Measurements from ENCODE around the gene OPA1.

- TF ChIP-seq POLR2A (IDR thresholded peaks at IDR 0.05; ENCODE audit: borderline replicate concordance, extremely low read depth, insufficient read depth, insufficient read length) (no peak), CTCF (IDR thresholded peaks at IDR 0.05 in 2 of 3, conservative IDR thresholded peaks at IDR 0.05 in 1 of 3; ENCODE audit: borderline replicate concordance in 1 of 3, insufficient read depth in 1 of 3, low read depth in 2 of 3, low read length in 2 of 3) (no peak), EZH2 (IDR thresholded peaks at IDR 0.05) (no peak), CEBPB (IDR thresholded peaks at IDR 0.05; ENCODE audit: low read depth) (no peak), ELF1 (IDR thresholded peaks at IDR 0.05; ENCODE audit: borderline replicate concordance, low read depth) (no peak)
Measured at GRCh38 chr3:193641440-193641775, 48.4 kb downstream of the OPA1 start.

Measured in HCT116 (cell line).